ENCODE results near the gene UBE2G1.
A peak's percentile ranks its signal among the peaks of the same experiment; 100 is the strongest.

Gene UBE2G1

GRCh38 chr17:4267402-4267801 lies 99.1 kb downstream of the UBE2G1 start:
- Histone ChIP-seq H3K9me3 (ENCODE audit: insufficient read depth, low read length, severe bottlenecking) (no peaks in the 10 kb centered on the region), H2AFZ (ENCODE audit: low read depth, low read length) (no peak overlapping the region), H3K4me3 (ENCODE audit: low read depth in 1 of 2, low read length in 2 of 2) (no peak overlapping the region), H3K79me2 (ENCODE audit: insufficient read depth, low read length) (peaks cover 21% of the 10 kb centered on the region), H3K4me1 (ENCODE audit: insufficient read depth, low read length) (peaks cover 19% of the 10 kb centered on the region), H4K20me1 (ENCODE audit: insufficient read depth, low read length) (peaks cover 8% of the 10 kb centered on the region), H3K9ac (ENCODE audit: low read depth, low read length) (no peak overlapping the region), H3K36me3 (ENCODE audit: insufficient read depth, low read length) (peaks cover 40% of the 10 kb centered on the region), H3K4me2 (ENCODE audit: insufficient read depth, low read length) (no peak overlapping the region), H3K27me3 (ENCODE audit: insufficient read depth, low read length, poor library complexity) (no peaks in the 10 kb centered on the region), H3K27ac (ENCODE audit: low read length) (no peak overlapping the region)
- TF ChIP-seq CTCF (IDR thresholded peaks at IDR 0.05; ENCODE audit: borderline replicate concordance, extremely low read depth, low read length, poor library complexity, severe bottlenecking) (no peak), EZH2 (IDR thresholded peaks at IDR 0.05; ENCODE audit: borderline replicate concordance, low read depth, low read length, severe bottlenecking) (no peak)
- no peak for DNase-seq
- no peak for ATAC-seq (ENCODE audit: insufficient read depth, low read depth)

GRCh38 chr17:4266550-4266949 lies 99.9 kb downstream of the UBE2G1 start:
- peaks cover 41% of the 10 kb centered on the region for H3K36me3 ChIP-seq (ENCODE audit: insufficient read depth, low read length)
- H3K4me3 ChIP-seq (ENCODE audit: low read depth in 1 of 2, low read length in 2 of 2): no peak overlapping the region
- no peak overlapping the region for H3K9ac ChIP-seq (ENCODE audit: low read depth, low read length)
- ATAC-seq (ENCODE audit: insufficient read depth, low read depth): no peak
- no peak for TF ChIP-seq CTCF (IDR thresholded peaks at IDR 0.05; ENCODE audit: borderline replicate concordance, extremely low read depth, low read length, poor library complexity, severe bottlenecking)
- TF ChIP-seq EZH2 (IDR thresholded peaks at IDR 0.05; ENCODE audit: borderline replicate concordance, low read depth, low read length, severe bottlenecking): no peak
- no peaks in the 10 kb centered on the region for H3K9me3 ChIP-seq (ENCODE audit: insufficient read depth, low read length, severe bottlenecking)
- DNase-seq: no peak
- H3K4me2 ChIP-seq (ENCODE audit: insufficient read depth, low read length): no peak overlapping the region
- H3K79me2 ChIP-seq (ENCODE audit: insufficient read depth, low read length): peaks cover 29% of the 10 kb centered on the region
- H3K27me3 ChIP-seq (ENCODE audit: insufficient read depth, low read length, poor library complexity): no peaks in the 10 kb centered on the region
- H4K20me1 ChIP-seq (ENCODE audit: insufficient read depth, low read length): peaks cover 17% of the 10 kb centered on the region
- H3K27ac ChIP-seq (ENCODE audit: low read length): no peak overlapping the region
- H2AFZ ChIP-seq (ENCODE audit: low read depth, low read length): no peak overlapping the region
- peaks cover 28% of the 10 kb centered on the region for H3K4me1 ChIP-seq (ENCODE audit: insufficient read depth, low read length)

- peak within 1 kb of the TSS; percentile 77 for H3K27ac ChIP-seq (ENCODE audit: low read length)
- H3K79me2 ChIP-seq (ENCODE audit: insufficient read depth, low read length): peaks cover 59% of the 10 kb centered on the region
- peak; percentile 93 for ATAC-seq (ENCODE audit: insufficient read depth, low read depth)
- DNase-seq: peak; percentile 97
- peaks cover 34% of the 10 kb centered on the region for H3K4me1 ChIP-seq (ENCODE audit: insufficient read depth, low read length)
- peak within 1 kb of the TSS; percentile 86 for H2AFZ ChIP-seq (ENCODE audit: low read depth, low read length)
- H4K20me1 ChIP-seq (ENCODE audit: insufficient read depth, low read length): peaks cover 34% of the 10 kb centered on the region
- H3K9ac ChIP-seq (ENCODE audit: low read depth, low read length): peak within 1 kb of the TSS; percentile 72
- peak; percentile 30 for TF ChIP-seq CTCF (IDR thresholded peaks at IDR 0.05; ENCODE audit: borderline replicate concordance, extremely low read depth, low read length, poor library complexity, severe bottlenecking)
- TF ChIP-seq EZH2 (IDR thresholded peaks at IDR 0.05; ENCODE audit: borderline replicate concordance, low read depth, low read length, severe bottlenecking): no peak
- peak within 1 kb of the TSS; percentile 78 to 91 for H3K4me3 ChIP-seq (ENCODE audit: low read depth in 1 of 2, low read length in 2 of 2)
- H3K9me3 ChIP-seq (ENCODE audit: insufficient read depth, low read length, severe bottlenecking): peaks cover 3% of the 10 kb centered on the region
- H3K36me3 ChIP-seq (ENCODE audit: insufficient read depth, low read length): peaks cover 34% of the 10 kb centered on the region
- no peaks in the 10 kb centered on the region for H3K27me3 ChIP-seq (ENCODE audit: insufficient read depth, low read length, poor library complexity)
- H3K4me2 ChIP-seq (ENCODE audit: insufficient read depth, low read length): peak within 1 kb of the TSS; percentile 92
Observed at GRCh38 chr17:4263282-4264215, 102.9 kb downstream of the UBE2G1 start, which contains the start of gene ANKFY1. Gene ANKFY1 (minus strand): TSS chr17:4263979. CDS start chr17:4263941, 38 bp downstream.

Data from DND-41 (cell line).